WTC11 (cell line): ENCODE data around the gene DAAM2. TPM values are rescaled to one million over a fixed set of nuclear protein-coding genes. Genes with fewer than 3 reads are reported as not detected.

ENCODE experiments used
- ATAC-seq: fragments of 200-7000 bp; cut with Tn5 transposase; 2 replicates; pipeline ENCODE4 v1.10.0; 2021; ENCODE audit warnings: mild to moderate bottlenecking, moderate library complexity
- CTCF ChIA-PET: fragments of 300-600 bp; sonication (Branson Sonifier 250); formaldehyde crosslinking; loops from one replicate; lab custom pipeline; 2021; ENCODE audit warnings: antibody characterized with exemption; lab: Charles Lee
- POLR2A ChIA-PET: fragments of 350-600 bp; sonication (Branson Sonifier 250); formaldehyde crosslinking; loops from one replicate; lab custom pipeline; 2021; ENCODE audit warnings: antibody characterized with exemption; lab: Charles Lee
- DNase-seq: peaks from one replicate; pipeline ENCODE4 v3.0.0; 2021; ENCODE audit warnings: low spot score
- H3K27ac Mint-ChIP-seq: 2 replicates; pipeline ENCODE4 v1.8.0; 2021; ENCODE audit warnings: mixed read lengths
- H3K27me3 Mint-ChIP-seq: 2 replicates; pipeline ENCODE4 v1.8.0; 2021; ENCODE audit warnings: low read depth, mild to moderate bottlenecking, moderate library complexity, mixed read lengths
- H3K36me3 Mint-ChIP-seq: 2 replicates; pipeline ENCODE4 v1.8.0; 2021; ENCODE audit warnings: mixed read lengths
- H3K4me1 Mint-ChIP-seq: 2 replicates; pipeline ENCODE4 v1.8.0; 2022; ENCODE audit warnings: mixed read lengths
- H3K4me3 Mint-ChIP-seq: 2 replicates; pipeline ENCODE4 v1.8.0; 2021; ENCODE audit warnings: mild to moderate bottlenecking, moderate library complexity, mixed read lengths
- H3K9me3 Mint-ChIP-seq: 2 replicates; pipeline ENCODE4 v1.8.0; 2021; ENCODE audit warnings: mixed read lengths
- ATF1 ChIP-seq: sonication (generic); formaldehyde crosslinking; IDR thresholded peaks from 2 replicates; pipeline ENCODE4 v1.8.1; 2023; ENCODE audit warnings: mild to moderate bottlenecking, moderate library complexity, missing genetic modification reagents
- CREM ChIP-seq: sonication (generic); formaldehyde crosslinking; IDR thresholded peaks from 2 replicates; pipeline ENCODE4 v1.8.1; 2022; ENCODE audit warnings: mild to moderate bottlenecking, missing genetic modification reagents, moderate library complexity
- ELF4 ChIP-seq: sonication (generic); formaldehyde crosslinking; IDR thresholded peaks from 2 replicates; pipeline ENCODE4 v1.8.1; 2022; ENCODE audit warnings: low read depth, mild to moderate bottlenecking, moderate library complexity, missing genetic modification reagents
- ESRRA ChIP-seq: sonication (generic); formaldehyde crosslinking; IDR thresholded peaks from 2 replicates; pipeline ENCODE4 v1.8.1; 2022; ENCODE audit warnings: mild to moderate bottlenecking, missing genetic modification reagents, borderline replicate concordance
- FOXJ3 ChIP-seq: sonication (generic); formaldehyde crosslinking; IDR thresholded peaks from 2 replicates; pipeline ENCODE4 v1.9.0; 2021; ENCODE audit warnings: missing genetic modification reagents, mild to moderate bottlenecking, borderline replicate concordance
- FOXP1 ChIP-seq: sonication (generic); formaldehyde crosslinking; IDR thresholded peaks from 2 replicates; pipeline ENCODE4 v1.8.0; 2022; ENCODE audit warnings: missing genetic modification reagents, mild to moderate bottlenecking, moderate library complexity, borderline replicate concordance
- GABPB1 ChIP-seq: sonication (generic); formaldehyde crosslinking; IDR thresholded peaks from 2 replicates; pipeline ENCODE4 v1.8.1; 2023; ENCODE audit warnings: mild to moderate bottlenecking, missing genetic modification reagents
- NFE2L1 ChIP-seq: sonication (generic); formaldehyde crosslinking; IDR thresholded peaks from 2 replicates; pipeline ENCODE4 v1.8.1; 2023; ENCODE audit warnings: missing genetic modification reagents
- NR2C2 ChIP-seq: sonication (generic); formaldehyde crosslinking; IDR thresholded peaks from 2 replicates; pipeline ENCODE4 v1.8.0; 2022; ENCODE audit warnings: mild to moderate bottlenecking, missing genetic modification reagents
- TEAD4 ChIP-seq: sonication (generic); formaldehyde crosslinking; IDR thresholded peaks from 2 replicates; pipeline ENCODE4 v1.8.0; 2022; ENCODE audit warnings: mild to moderate bottlenecking, missing genetic modification reagents
- TP53 ChIP-seq: sonication (generic); formaldehyde crosslinking; IDR thresholded peaks from 2 replicates; pipeline ENCODE4 v1.8.1; 2023; ENCODE audit warnings: mild to moderate bottlenecking, missing genetic modification reagents
- ZBTB21 ChIP-seq: sonication (generic); formaldehyde crosslinking; IDR thresholded peaks from 2 replicates; pipeline ENCODE4 v1.8.1; 2023; ENCODE audit warnings: mild to moderate bottlenecking, missing genetic modification reagents, borderline replicate concordance
- ZNF232 ChIP-seq: sonication (generic); formaldehyde crosslinking; IDR thresholded peaks from 2 replicates; pipeline ENCODE4 v1.8.0; 2022; ENCODE audit warnings: mild to moderate bottlenecking, missing genetic modification reagents
- ZNF263 ChIP-seq: sonication (generic); formaldehyde crosslinking; IDR thresholded peaks from 2 replicates; pipeline ENCODE4 v1.8.1; 2022; ENCODE audit warnings: low read depth, mild to moderate bottlenecking, moderate library complexity, missing genetic modification reagents
- total RNA-seq: library from RNA; stranded (reverse); gene quantifications from 3 replicates; pipeline ENCODE4 v1.2.3, GENCODE V29; 2021
- TF ChIP-seq, protein P1 (sequence below): sonication (generic); formaldehyde crosslinking; IDR thresholded peaks from 2 replicates; pipeline ENCODE4 v1.8.1; 2022; ENCODE audit warnings: mild to moderate bottlenecking, moderate library complexity, missing genetic modification reagents
- TF ChIP-seq, protein P2 (sequence below): sonication (generic); formaldehyde crosslinking; conservative IDR thresholded peaks from 2 replicates; pipeline ENCODE4 v1.8.1; 2022; ENCODE audit warnings: mild to moderate bottlenecking, missing genetic modification reagents
- TF ChIP-seq, protein P3 (sequence below): sonication (generic); formaldehyde crosslinking; IDR thresholded peaks from 2 replicates; pipeline ENCODE4 v1.8.1; 2023; ENCODE audit warnings: mild to moderate bottlenecking, missing genetic modification reagents
- TF ChIP-seq, protein P4 (sequence below): sonication (generic); formaldehyde crosslinking; conservative IDR thresholded peaks from 2 replicates; pipeline ENCODE4 v1.8.1; 2023; ENCODE audit warnings: mild to moderate bottlenecking, low read depth, missing genetic modification reagents, moderate library complexity
- TF ChIP-seq, protein P5 (sequence below): sonication (generic); formaldehyde crosslinking; IDR thresholded peaks from 2 replicates; pipeline ENCODE4 v1.8.0; 2022; ENCODE audit warnings: mild to moderate bottlenecking, missing genetic modification reagents

Gene DAAM2
- total RNA-seq, 1 experiment from 2014 or later = 2.0 TPM

DNA sequence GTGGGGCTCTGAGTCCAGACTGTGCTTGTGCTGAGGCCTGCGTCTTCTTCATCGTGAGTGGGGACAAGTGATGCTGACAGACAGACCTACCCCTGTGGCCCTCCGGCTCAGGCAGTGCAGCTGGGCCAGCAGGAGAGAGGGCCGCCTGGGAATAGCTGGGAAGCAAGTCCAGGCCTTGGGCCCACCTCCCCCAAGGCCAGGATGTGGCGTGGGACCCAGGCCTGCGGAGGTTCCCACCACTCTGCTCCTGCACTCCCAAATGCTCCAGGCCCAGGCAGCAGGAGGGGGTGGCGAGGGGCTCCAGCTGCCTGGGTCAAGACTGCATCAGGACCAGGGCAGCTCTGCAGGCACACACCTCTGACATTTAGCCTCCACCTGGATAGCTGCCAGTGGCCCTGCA, 38.3 kb downstream of the DAAM2 start:
- no peak; the same call in 1 of the 2 replicates for ATAC-seq
- ChIA-PET POLR2A (no interaction called here), CTCF (interaction anchor here (0.6 kb wide), 1 partner anchor 37 kb away, joined by 3 read pairs; no protein-coding TSS in a partner anchor)
- peaks cover 4% of the 10 kb centered on the region; the same call in 1 of the 2 replicates for H3K27me3 Mint-ChIP-seq
- H3K4me1 Mint-ChIP-seq = peaks cover 9% of the 10 kb centered on the region; the same call in 1 of the 2 replicates
- no peak for DNase-seq
- no peaks in the 10 kb centered on the region for H3K9me3 Mint-ChIP-seq
- no peak overlapping the region for H3K4me3 Mint-ChIP-seq
- H3K36me3 Mint-ChIP-seq = no peaks in the 10 kb centered on the region
- H3K27ac Mint-ChIP-seq = no peak overlapping the region
- TF ChIP-seq ELF4 (CRISPR knock-in tag) (no peak), ZNF263 (no peak), NFE2L1 (CRISPR knock-in tag) (no peak), FOXP1 (CRISPR knock-in tag) (no peak), FOXJ3 (CRISPR knock-in tag) (no peak), NR2C2 (CRISPR knock-in tag) (no peak), TP53 (CRISPR knock-in tag) (no peak), ESRRA (CRISPR knock-in tag) (no peak)

DNA sequence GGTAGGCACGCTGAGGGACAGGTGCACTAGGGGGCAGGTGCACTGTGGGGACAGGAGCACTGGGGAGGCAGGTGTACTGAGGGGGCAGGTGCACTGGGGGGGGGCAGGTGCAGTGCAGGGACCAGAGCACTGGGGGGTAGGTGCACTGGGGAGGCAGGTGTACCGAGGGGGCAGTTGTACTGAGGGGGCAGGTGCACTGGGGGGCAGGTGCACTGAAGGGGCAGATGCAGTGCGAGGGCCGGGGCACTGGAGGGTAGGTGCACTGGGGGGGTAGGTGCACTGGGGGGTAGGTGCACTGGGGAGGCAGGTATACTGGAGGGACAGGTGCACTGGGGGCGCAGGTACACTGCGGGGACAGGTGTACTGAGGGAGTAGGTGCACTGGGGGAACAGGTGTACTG, 39.5 kb downstream of the DAAM2 start:
- no peaks in the 10 kb centered on the region for H3K36me3 Mint-ChIP-seq
- H3K4me1 Mint-ChIP-seq = peaks cover 7% of the 10 kb centered on the region
- CTCF ChIA-PET = interaction anchor here (0.5 kb wide), 1 partner anchor 1166 kb away, joined by 3 read pairs; no protein-coding TSS in a partner anchor

DNA sequence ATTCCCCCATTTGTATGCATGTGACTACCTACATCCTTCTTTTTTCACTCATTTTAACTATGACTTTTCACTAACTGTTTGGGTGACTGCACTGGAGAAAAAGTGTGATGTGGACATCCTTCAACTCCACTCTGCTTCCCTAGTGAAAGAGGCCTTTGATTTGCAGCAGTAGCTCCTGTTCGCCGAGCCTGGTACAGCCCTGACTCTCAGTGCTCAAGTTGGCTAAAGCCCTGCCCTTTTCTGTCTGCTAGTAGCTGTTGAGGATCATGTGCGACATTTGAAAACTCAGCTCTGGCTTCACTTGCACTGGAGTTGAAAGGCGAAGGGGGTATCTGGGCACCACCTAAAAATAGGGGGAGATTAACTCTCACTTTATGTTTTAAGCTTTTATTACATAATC, 42.1 kb downstream of the DAAM2 start:
- ATAC-seq (no peak), DNase-seq (no peak)
- Mint-ChIP-seq H3K4me1 (peaks cover 11% of the 10 kb centered on the region), H3K27ac (no peak overlapping the region), H3K27me3 (no peaks in the 10 kb centered on the region), H3K36me3 (no peaks in the 10 kb centered on the region), H3K9me3 (no peaks in the 10 kb centered on the region), H3K4me3 (no peak overlapping the region)
- TF ChIP-seq, protein P1, sequence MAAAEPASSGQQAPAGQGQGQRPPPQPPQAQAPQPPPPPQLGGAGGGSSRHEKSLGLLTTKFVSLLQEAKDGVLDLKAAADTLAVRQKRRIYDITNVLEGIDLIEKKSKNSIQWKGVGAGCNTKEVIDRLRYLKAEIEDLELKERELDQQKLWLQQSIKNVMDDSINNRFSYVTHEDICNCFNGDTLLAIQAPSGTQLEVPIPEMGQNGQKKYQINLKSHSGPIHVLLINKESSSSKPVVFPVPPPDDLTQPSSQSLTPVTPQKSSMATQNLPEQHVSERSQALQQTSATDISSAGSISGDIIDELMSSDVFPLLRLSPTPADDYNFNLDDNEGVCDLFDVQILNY (CRISPR knock-in tag) = no peak
- TF ChIP-seq ATF1 (CRISPR knock-in tag) (no peak), TEAD4 (CRISPR knock-in tag) (no peak), CREM (CRISPR knock-in tag) (no peak), ZNF263 (no peak)
- ChIA-PET POLR2A (no interaction called here), CTCF (interaction anchor here (1.2 kb wide), 1 partner anchor 20 kb away, joined by 6 read pairs; no protein-coding TSS in a partner anchor)

More for the DNA sequence above, 39.5 kb downstream of the DAAM2 start:
- Mint-ChIP-seq H3K27me3 (peaks cover 4% of the 10 kb centered on the region; the same call in 1 of the 2 replicates), H3K27ac (no peak overlapping the region), H3K4me3 (no peak overlapping the region), H3K9me3 (no peaks in the 10 kb centered on the region)
- no peak for DNase-seq
- POLR2A ChIA-PET = no interaction called here
- ATAC-seq = no peak
- TF ChIP-seq ZNF232 (CRISPR knock-in tag) (no peak), ZBTB21 (CRISPR knock-in tag) (no peak)
- TF ChIP-seq, protein P2, sequence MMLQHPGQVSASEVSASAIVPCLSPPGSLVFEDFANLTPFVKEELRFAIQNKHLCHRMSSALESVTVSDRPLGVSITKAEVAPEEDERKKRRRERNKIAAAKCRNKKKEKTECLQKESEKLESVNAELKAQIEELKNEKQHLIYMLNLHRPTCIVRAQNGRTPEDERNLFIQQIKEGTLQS (CRISPR knock-in tag) = no peak

DNA sequence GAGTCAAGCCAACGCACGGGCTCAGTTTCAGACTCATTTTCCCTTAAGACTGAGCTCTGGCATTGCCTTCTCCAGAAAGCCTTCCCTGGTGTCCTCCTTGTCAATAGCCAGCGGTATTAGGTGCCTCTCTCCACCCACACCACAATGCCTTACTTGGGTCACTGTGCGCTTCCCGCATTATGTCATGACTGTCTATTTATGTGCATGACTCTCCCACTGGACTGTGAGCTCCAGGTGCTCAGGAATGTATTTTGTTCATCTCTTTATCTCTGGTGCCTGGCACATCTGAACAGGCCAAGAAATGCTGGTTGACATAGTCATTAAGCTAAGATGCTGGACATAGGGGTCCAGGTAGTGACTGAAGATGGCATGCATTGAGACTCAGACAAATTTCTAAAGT, 42.7 kb downstream of the DAAM2 start:
- H3K9me3 Mint-ChIP-seq = no peaks in the 10 kb centered on the region
- no peak for DNase-seq
- TF ChIP-seq, protein P3, sequence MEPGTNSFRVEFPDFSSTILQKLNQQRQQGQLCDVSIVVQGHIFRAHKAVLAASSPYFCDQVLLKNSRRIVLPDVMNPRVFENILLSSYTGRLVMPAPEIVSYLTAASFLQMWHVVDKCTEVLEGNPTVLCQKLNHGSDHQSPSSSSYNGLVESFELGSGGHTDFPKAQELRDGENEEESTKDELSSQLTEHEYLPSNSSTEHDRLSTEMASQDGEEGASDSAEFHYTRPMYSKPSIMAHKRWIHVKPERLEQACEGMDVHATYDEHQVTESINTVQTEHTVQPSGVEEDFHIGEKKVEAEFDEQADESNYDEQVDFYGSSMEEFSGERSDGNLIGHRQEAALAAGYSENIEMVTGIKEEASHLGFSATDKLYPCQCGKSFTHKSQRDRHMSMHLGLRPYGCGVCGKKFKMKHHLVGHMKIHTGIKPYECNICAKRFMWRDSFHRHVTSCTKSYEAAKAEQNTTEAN = no peak
- TF ChIP-seq, protein P4, sequence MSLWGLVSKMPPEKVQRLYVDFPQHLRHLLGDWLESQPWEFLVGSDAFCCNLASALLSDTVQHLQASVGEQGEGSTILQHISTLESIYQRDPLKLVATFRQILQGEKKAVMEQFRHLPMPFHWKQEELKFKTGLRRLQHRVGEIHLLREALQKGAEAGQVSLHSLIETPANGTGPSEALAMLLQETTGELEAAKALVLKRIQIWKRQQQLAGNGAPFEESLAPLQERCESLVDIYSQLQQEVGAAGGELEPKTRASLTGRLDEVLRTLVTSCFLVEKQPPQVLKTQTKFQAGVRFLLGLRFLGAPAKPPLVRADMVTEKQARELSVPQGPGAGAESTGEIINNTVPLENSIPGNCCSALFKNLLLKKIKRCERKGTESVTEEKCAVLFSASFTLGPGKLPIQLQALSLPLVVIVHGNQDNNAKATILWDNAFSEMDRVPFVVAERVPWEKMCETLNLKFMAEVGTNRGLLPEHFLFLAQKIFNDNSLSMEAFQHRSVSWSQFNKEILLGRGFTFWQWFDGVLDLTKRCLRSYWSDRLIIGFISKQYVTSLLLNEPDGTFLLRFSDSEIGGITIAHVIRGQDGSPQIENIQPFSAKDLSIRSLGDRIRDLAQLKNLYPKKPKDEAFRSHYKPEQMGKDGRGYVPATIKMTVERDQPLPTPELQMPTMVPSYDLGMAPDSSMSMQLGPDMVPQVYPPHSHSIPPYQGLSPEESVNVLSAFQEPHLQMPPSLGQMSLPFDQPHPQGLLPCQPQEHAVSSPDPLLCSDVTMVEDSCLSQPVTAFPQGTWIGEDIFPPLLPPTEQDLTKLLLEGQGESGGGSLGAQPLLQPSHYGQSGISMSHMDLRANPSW (CRISPR knock-in tag) = no peak
- TF ChIP-seq, protein P5, sequence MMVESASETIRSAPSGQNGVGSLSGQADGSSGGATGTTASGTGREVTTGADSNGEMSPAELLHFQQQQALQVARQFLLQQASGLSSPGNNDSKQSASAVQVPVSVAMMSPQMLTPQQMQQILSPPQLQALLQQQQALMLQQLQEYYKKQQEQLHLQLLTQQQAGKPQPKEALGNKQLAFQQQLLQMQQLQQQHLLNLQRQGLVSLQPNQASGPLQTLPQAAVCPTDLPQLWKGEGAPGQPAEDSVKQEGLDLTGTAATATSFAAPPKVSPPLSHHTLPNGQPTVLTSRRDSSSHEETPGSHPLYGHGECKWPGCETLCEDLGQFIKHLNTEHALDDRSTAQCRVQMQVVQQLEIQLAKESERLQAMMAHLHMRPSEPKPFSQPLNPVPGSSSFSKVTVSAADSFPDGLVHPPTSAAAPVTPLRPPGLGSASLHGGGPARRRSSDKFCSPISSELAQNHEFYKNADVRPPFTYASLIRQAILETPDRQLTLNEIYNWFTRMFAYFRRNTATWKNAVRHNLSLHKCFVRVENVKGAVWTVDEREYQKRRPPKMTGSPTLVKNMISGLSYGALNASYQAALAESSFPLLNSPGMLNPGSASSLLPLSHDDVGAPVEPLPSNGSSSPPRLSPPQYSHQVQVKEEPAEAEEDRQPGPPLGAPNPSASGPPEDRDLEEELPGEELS = no peak
- no peak for TF ChIP-seq GABPB1 (CRISPR knock-in tag)
- H3K36me3 Mint-ChIP-seq = no peaks in the 10 kb centered on the region
- no peak for ATAC-seq
- H3K4me1 Mint-ChIP-seq = peaks cover 13% of the 10 kb centered on the region
- no peaks in the 10 kb centered on the region for H3K27me3 Mint-ChIP-seq
- CTCF ChIA-PET = interaction anchor here (1.2 kb wide), 1 partner anchor 20 kb away, joined by 6 read pairs; no protein-coding TSS in a partner anchor
- POLR2A ChIA-PET = no interaction called here
- H3K27ac Mint-ChIP-seq = no peak overlapping the region
- no peak overlapping the region for H3K4me3 Mint-ChIP-seq
